ENCODE measurements around the gene DENND1A.
"Not testable (repeated sequence)": the region's sequence is repeated elsewhere in the genome, so short reads cannot be mapped to it uniquely, and the experiment has no call there.

Gene DENND1A

GRCh38 chr9:123761905-123762605, 167.9 kb downstream of the DENND1A start:
- no peak for DNase-seq

GRCh38 chr9:123757960-123758359, 172.0 kb downstream of the DENND1A start:
- no peak for DNase-seq

GRCh38 chr9:123757547-123757946, 172.4 kb downstream of the DENND1A start:
- no peak for DNase-seq

- DNase-seq = no peak
Observed at GRCh38 chr9:123756484-123757106, 173.3 kb downstream of the DENND1A start.

GRCh38 chr9:123753669-123754258, 176.2 kb downstream of the DENND1A start:
- no peak for DNase-seq

GRCh38 chr9:123753016-123753415, 176.9 kb downstream of the DENND1A start:
- no peak for DNase-seq

GRCh38 chr9:123749580-123750202, 180.2 kb downstream of the DENND1A start:
- DNase-seq = no peak

GRCh38 chr9:123746765-123747164, 183.2 kb downstream of the DENND1A start:
- no peak for DNase-seq

GRCh38 chr9:123745933-123746332, 184.0 kb downstream of the DENND1A start:
- DNase-seq = no peak

- DNase-seq = no peak
Observed at GRCh38 chr9:123745451-123745850, 184.5 kb downstream of the DENND1A start.

GRCh38 chr9:123743737-123744136, 186.2 kb downstream of the DENND1A start:
- DNase-seq = no peak

- peak in 1 of 2 experiments; percentile 33 for DNase-seq
Observed at GRCh38 chr9:123742009-123742767, 187.7 kb downstream of the DENND1A start.

- DNase-seq = no peak
Observed at GRCh38 chr9:123741214-123741613, 188.7 kb downstream of the DENND1A start.

GRCh38 chr9:123739902-123740301, 190.0 kb downstream of the DENND1A start:
- no peak for DNase-seq

- DNase-seq = no peak
Observed at GRCh38 chr9:123739387-123739786, 190.5 kb downstream of the DENND1A start.

GRCh38 chr9:123738648-123739047, 191.3 kb downstream of the DENND1A start:
- DNase-seq = no peak

- DNase-seq = no peak
Observed at GRCh38 chr9:123735376-123735775, 194.6 kb downstream of the DENND1A start.

- DNase-seq = not testable (repeated sequence)
Observed at GRCh38 chr9:123728571-123728970, 201.4 kb downstream of the DENND1A start.

GRCh38 chr9:123727332-123727731, 202.6 kb downstream of the DENND1A start:
- no peak for DNase-seq

- DNase-seq = peak; percentile 31 to 83
Observed at GRCh38 chr9:123725389-123725788, 204.5 kb downstream of the DENND1A start.

- DNase-seq = peak; percentile 44 to 55
Observed at GRCh38 chr9:123724211-123724796, 205.6 kb downstream of the DENND1A start.

- DNase-seq = no peak
Observed at GRCh38 chr9:123723135-123723875, 206.6 kb downstream of the DENND1A start.

Data from NCI-H446 (cell line).